ENCODE measurements around the gene PSMD2.

PSMD2 gene

GRCh38 chr3:184358124-184358767, 59.2 kb downstream of the PSMD2 start:
- Histone ChIP-seq H3K9me3 (ENCODE audit: control insufficient read depth, low read length) (no peaks in the 10 kb centered on the region), H3K9ac (no peak overlapping the region), H3K27ac (no peak overlapping the region), H3K79me2 (peaks cover 3% of the 10 kb centered on the region), H2AFZ (no peak overlapping the region), H3K4me3 (ENCODE audit: low read depth, low read length) (no peak overlapping the region), H3K36me3 (ENCODE audit: control insufficient read depth, insufficient read depth, low read length) (no peaks in the 10 kb centered on the region), H3K4me2 (ENCODE audit: low read length) (no peak overlapping the region), H3K27me3 (ENCODE audit: control insufficient read depth, insufficient read depth, low read length) (no peaks in the 10 kb centered on the region), H3K4me1 (peaks cover 4% of the 10 kb centered on the region)
- TF ChIP-seq CTCF (IDR thresholded peaks at IDR 0.05) = no peak

Measured in parathyroid adenoma (tissue), 2 donors.